NCI-H460 (cell line): ENCODE data around the gene PLAGL1. TPM values are rescaled to one million over a fixed set of nuclear protein-coding genes. Genes with fewer than 3 reads are reported as not detected.
"Not testable (repeated sequence)": the region's sequence is repeated elsewhere in the genome, so short reads cannot be mapped to it uniquely, and the experiment has no call there.

Source experiments
- DNase-seq: peaks from one replicate; pipeline ENCODE4 v3.0.0-alpha.2; 2016; ENCODE audit warnings: low read depth; ENCODE audit errors: extremely low read depth
- total RNA-seq: library from RNA; depleted of rRNA; stranded (reverse); fragments of >200 nt; shearing (Covaris generic); gene quantifications from 2 replicates; pipeline ENCODE4 v1.2.3, GENCODE V29; 2014

PLAGL1 gene
- total RNA-seq, 1 experiment from 2014 or later: 4.3 TPM

GRCh38 chr6:143941852-143942627 lies 66.0 kb downstream of the PLAGL1 start:
- peak; percentile 40 for DNase-seq

- DNase-seq: peak; percentile 19
Measured at GRCh38 chr6:143940011-143940597, 68.0 kb downstream of the PLAGL1 start.

- no peak for DNase-seq
Measured at GRCh38 chr6:143939364-143939763, 68.7 kb downstream of the PLAGL1 start.

GRCh38 chr6:143937668-143937970 lies 70.4 kb downstream of the PLAGL1 start:
- DNase-seq: no peak

- no peak for DNase-seq
Measured at GRCh38 chr6:143936778-143937667, 71.0 kb downstream of the PLAGL1 start.

- no peak for DNase-seq
Measured at GRCh38 chr6:143936347-143936746, 71.7 kb downstream of the PLAGL1 start.

- DNase-seq: no peak
Measured at GRCh38 chr6:143934867-143935266, 73.2 kb downstream of the PLAGL1 start.

GRCh38 chr6:143934331-143934730 lies 73.7 kb downstream of the PLAGL1 start:
- no peak for DNase-seq

GRCh38 chr6:143929975-143930374 lies 78.1 kb downstream of the PLAGL1 start:
- no peak for DNase-seq

GRCh38 chr6:143928853-143929252 lies 79.2 kb downstream of the PLAGL1 start:
- DNase-seq: no peak

GRCh38 chr6:143917026-143917425 lies 91.0 kb downstream of the PLAGL1 start:
- DNase-seq: not testable (repeated sequence)

- DNase-seq: no peak
Measured at GRCh38 chr6:143912671-143913070, 95.4 kb downstream of the PLAGL1 start.

GRCh38 chr6:143911028-143911427 lies 97.0 kb downstream of the PLAGL1 start:
- no peak for DNase-seq

GRCh38 chr6:143902827-143903226 lies 105.2 kb downstream of the PLAGL1 start:
- no peak for DNase-seq

GRCh38 chr6:143901885-143902750 lies 105.9 kb downstream of the PLAGL1 start:
- DNase-seq: no peak

GRCh38 chr6:143900358-143900757 lies 107.7 kb downstream of the PLAGL1 start:
- no peak for DNase-seq

GRCh38 chr6:143896126-143896860 lies 111.8 kb downstream of the PLAGL1 start:
- no peak for DNase-seq

GRCh38 chr6:143894655-143895054 lies 113.4 kb downstream of the PLAGL1 start:
- no peak for DNase-seq
